Activated T-helper 2 cell treated with anti-CD3 and anti-CD28 coated beads, Interferon-gamma antibody, Interleukin-2, Interleukin-4, amounts not matched to agents 10 μg/mL and 5 μg/mL and 100 μg/mL, durations not matched to agents 14 hours and 24 hours and 36 hours (primary cell): ENCODE results near the gene GAB1. TPM values are rescaled to one million over a fixed set of nuclear protein-coding genes. Genes with fewer than 3 reads are reported as not detected.

Experiments
- DNase-seq: peaks from one replicate; pipeline ENCODE4 v3.0.0; 2021; ENCODE audit warnings: low spot score
- H3K27ac Mint-ChIP-seq: one replicate; pipeline ENCODE4 v1.8.0; 2021; ENCODE audit warnings: mixed read lengths
- H3K27me3 Mint-ChIP-seq: one replicate; pipeline ENCODE4 v1.8.0; 2021; ENCODE audit warnings: low read depth, mixed read lengths
- H3K36me3 Mint-ChIP-seq: one replicate; pipeline ENCODE4 v1.8.0; 2021; ENCODE audit warnings: low read depth, mixed read lengths
- H3K4me1 Mint-ChIP-seq: one replicate; pipeline ENCODE4 v1.8.0; 2021; ENCODE audit warnings: low read depth, mixed read lengths
- H3K4me3 Mint-ChIP-seq: one replicate; pipeline ENCODE4 v1.8.0; 2021; ENCODE audit warnings: low read depth, mild to moderate bottlenecking, moderate library complexity, mixed read lengths
- H3K9me3 Mint-ChIP-seq: one replicate; pipeline ENCODE4 v1.8.0; 2021; ENCODE audit warnings: mixed read lengths
- intact Hi-C: fragments of 100-400 bp; cut with micrococcal nuclease; formaldehyde crosslinking; loops from one replicate; pipeline ENCODE4 v1.15.1; 2023
- total RNA-seq: library from RNA; stranded (reverse); gene quantifications from 2 replicates; pipeline ENCODE4 v1.2.3, GENCODE V29; 2022

GAB1 gene
- total RNA-seq, 1 donor from 2014 or later: 0.96 TPM

DNA sequence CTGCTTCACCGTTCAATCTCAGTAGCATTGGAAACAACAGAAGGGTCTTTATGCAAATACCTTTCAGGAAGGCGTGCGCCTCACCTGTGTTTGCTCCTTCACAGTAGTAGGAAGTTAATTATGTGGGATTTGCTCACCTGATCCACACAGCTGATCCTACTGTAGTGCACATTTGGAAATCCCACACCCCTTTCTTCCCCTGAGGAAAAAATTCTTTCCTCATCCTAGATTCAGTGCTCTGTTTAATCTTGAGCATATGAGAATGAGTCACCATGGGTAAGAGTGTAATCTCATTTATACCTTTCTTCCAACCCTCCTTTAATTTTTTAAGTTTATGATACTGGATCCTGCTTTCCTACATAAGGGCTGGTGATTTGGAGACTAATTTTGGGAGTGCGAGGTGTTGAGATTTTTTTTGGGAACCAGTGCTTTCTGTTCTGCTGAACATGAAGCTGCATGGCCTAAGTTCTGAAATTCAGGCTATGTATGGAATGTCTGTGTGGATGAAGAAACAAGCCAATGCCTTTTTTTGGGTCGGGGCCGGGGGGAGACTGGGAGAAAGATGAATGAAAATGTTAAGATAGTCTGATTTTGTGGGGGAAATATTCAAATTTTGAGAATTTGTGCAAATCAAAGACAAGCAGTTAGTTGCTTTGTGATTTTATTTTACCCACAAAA, 19.0 kb downstream of the GAB1 start:
- no peaks in the 10 kb centered on the region for H3K9me3 Mint-ChIP-seq
- H3K36me3 Mint-ChIP-seq: no peaks in the 10 kb centered on the region
- H3K27ac Mint-ChIP-seq: no peak overlapping the region
- no peak overlapping the region for H3K4me3 Mint-ChIP-seq
- intact Hi-C loops: no loop called here
- no peak for DNase-seq
- H3K4me1 Mint-ChIP-seq: peaks cover 21% of the 10 kb centered on the region
- peaks cover 28% of the 10 kb centered on the region for H3K27me3 Mint-ChIP-seq

DNA sequence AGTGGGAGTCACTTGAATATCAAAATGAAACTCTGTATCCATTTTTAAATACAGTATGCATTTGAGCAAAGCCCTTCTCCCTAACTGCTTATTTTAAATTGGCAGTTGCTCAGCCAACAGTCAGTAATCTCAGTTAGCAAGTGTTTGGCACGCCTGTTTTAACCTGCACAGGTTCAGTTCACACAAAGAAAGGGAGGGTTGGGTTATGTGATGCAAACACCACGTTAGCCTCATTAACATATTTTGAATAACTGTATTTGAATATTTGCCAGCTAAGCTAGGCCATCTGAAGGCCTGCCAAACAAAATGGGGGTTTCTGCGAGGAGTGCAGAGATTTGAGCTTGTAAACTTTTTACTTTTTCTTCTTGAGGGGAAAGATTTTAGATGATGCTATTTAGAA, 19.8 kb downstream of the GAB1 start:
- DNase-seq: no peak
- intact Hi-C loops: no loop called here
- Mint-ChIP-seq H3K9me3 (no peaks in the 10 kb centered on the region), H3K27ac (no peak overlapping the region), H3K4me3 (no peak overlapping the region), H3K4me1 (peaks cover 23% of the 10 kb centered on the region), H3K27me3 (peaks cover 28% of the 10 kb centered on the region), H3K36me3 (no peaks in the 10 kb centered on the region)

DNA sequence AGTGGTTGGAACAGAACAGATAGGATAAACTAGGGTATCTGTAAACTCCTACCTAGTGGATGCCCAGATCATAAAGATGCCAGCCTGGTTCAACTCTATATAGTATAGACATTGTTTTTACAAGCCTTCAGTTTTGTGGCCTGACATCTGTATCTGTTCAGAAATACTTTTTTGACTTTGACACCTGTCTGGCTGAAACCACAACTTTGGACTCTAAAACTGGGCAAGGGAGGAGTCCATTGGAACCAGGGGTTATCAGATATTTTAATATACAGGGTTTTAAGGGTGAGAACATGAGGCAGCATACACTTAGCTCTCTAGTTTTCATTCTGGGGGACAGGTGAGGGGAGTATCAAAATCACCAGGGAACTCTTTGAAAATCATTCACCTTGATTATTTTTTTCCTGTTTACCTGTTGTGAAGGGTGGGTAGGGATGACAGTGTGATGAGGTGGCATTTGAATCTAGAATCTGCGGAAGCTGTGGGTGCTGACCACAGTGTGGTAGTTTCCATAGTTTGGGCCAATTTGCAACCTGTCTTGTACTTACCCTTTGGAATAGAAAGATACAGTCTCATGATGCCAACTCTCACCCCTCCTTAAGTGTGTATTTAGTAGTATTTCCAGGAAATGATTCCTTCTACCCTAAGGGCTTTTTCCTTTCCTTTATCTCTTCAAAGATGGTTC, 20.6 kb downstream of the GAB1 start:
- no peak for DNase-seq
- Mint-ChIP-seq H3K9me3 (no peaks in the 10 kb centered on the region), H3K27me3 (peaks cover 28% of the 10 kb centered on the region), H3K27ac (no peak overlapping the region), H3K4me1 (peaks cover 25% of the 10 kb centered on the region), H3K36me3 (no peaks in the 10 kb centered on the region), H3K4me3 (no peak overlapping the region)
- intact Hi-C loops: no loop called here

DNA sequence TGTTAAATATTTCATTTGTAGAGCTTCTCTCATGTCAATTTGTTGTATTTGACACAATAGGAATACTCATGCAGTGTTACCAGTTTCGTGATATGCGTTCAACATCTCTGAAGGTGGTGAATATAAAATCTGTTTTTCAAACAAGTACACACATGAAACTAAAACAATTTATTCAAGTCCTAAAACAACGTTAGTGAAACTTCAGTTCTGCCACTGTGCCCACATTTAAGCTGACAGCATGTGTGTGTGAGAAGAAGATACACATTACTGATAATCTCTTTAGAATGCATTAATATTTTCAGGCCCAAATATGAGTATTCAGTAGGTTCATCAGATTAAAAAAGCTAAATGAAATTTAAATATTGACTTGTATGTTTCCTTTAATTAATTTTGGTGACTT, 21.7 kb downstream of the GAB1 start:
- H3K4me3 Mint-ChIP-seq: no peak overlapping the region
- no peaks in the 10 kb centered on the region for H3K36me3 Mint-ChIP-seq
- no peak overlapping the region for H3K27ac Mint-ChIP-seq
- no peak for DNase-seq
- intact Hi-C loops: no loop called here
- peaks cover 18% of the 10 kb centered on the region for H3K27me3 Mint-ChIP-seq
- no peaks in the 10 kb centered on the region for H3K9me3 Mint-ChIP-seq
- peaks cover 27% of the 10 kb centered on the region for H3K4me1 Mint-ChIP-seq

- DNase-seq: peak; percentile 13
Measured at GRCh38 chr4:143358923-143359643, 22.4 kb downstream of the GAB1 start.

DNA sequence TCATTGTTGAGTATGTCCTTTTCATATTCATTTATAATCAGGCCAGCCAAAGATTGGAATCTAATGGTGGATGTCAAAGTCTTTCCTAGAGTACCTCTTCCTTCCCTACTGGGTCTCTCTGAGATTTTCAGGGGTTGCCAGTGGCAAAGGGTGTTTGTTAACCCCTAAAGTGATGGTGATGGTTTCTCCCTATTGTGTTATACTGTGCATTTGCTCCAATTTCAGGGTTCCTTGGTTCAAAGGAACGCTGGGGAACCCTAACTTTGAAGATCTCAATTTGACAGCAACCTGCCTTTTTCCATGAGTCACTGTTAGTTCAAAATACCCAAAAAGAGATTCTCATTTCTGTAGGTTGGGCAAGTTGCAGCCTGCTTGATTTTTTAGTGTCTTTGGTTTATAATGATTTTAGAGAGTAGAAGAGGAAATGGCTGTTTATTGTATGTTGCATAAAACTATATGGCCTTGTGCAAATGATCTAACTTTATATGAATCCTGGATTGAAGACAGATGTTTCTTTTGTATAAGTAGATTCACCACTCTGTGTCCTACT, 23.0 kb downstream of the GAB1 start:
- H3K4me1 Mint-ChIP-seq: peaks cover 27% of the 10 kb centered on the region
- no peaks in the 10 kb centered on the region for H3K9me3 Mint-ChIP-seq
- no peak for DNase-seq
- peaks cover 11% of the 10 kb centered on the region for H3K27me3 Mint-ChIP-seq
- intact Hi-C loops: loop anchor here (1.0 kb wide), 3 partner anchors 20 to 175 kb away; partner anchors contain the start of genes SMARCA5 and USP38
- peak overlapping the region; percentile 58 for H3K4me3 Mint-ChIP-seq
- H3K27ac Mint-ChIP-seq: peak overlapping the region; percentile 89
- no peaks in the 10 kb centered on the region for H3K36me3 Mint-ChIP-seq

More at GRCh38 chr4:143358923-143359643, 22.4 kb downstream of the GAB1 start:
- Mint-ChIP-seq H3K27ac (peak overlapping the region; percentile 89), H3K4me3 (peak overlapping the region; percentile 58), H3K4me1 (peaks cover 27% of the 10 kb centered on the region), H3K27me3 (peaks cover 13% of the 10 kb centered on the region), H3K9me3 (no peaks in the 10 kb centered on the region), H3K36me3 (no peaks in the 10 kb centered on the region)
- intact Hi-C loops: loop anchor here (1.0 kb wide), 3 partner anchors 20 to 175 kb away; partner anchors contain the start of genes SMARCA5 and USP38

DNA sequence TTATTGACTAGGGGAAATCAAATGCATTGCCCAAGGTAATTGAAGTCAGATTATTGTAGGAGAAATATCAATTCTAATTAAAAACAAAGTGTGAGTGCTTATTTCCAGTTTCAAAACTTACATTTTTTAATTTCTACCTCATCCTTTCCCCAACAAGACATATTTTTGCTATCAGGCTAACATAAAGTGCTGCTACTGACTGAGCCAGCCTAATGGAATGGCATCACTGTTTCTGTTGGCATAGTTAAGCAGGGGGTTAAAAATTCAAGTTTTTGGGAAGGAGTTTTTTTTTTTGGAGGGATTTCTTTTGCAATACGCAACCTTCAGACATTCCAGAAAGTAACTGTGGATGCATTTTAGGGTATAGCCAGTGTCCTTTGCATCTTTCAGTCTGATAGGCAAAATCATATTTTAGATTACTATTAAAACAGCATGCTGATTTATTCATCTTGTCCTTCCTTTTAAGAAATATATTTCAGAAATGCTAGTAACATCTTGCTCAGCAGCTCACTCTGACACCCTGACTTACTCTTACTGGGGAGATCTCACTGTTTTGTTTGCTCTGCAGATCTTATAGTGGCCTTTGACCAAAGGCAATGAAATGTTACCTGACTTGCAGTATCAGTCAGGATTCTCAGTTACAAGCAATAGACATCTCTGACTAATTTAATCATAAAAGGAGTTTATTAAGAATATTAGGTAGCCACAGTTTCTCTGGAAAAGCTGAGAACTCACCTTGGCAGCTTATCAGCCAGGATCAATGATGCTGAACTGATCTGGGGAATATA, 24.4 kb downstream of the GAB1 start:
- H3K4me1 Mint-ChIP-seq: peaks cover 27% of the 10 kb centered on the region
- H3K36me3 Mint-ChIP-seq: no peaks in the 10 kb centered on the region
- no peak overlapping the region for H3K27ac Mint-ChIP-seq
- H3K9me3 Mint-ChIP-seq: no peaks in the 10 kb centered on the region
- peaks cover 5% of the 10 kb centered on the region for H3K27me3 Mint-ChIP-seq
- intact Hi-C loops: no loop called here
- DNase-seq: no peak
- no peak overlapping the region for H3K4me3 Mint-ChIP-seq

GRCh38 chr4:143362349-143363046, 25.8 kb downstream of the GAB1 start:
- H3K4me3 Mint-ChIP-seq: no peak overlapping the region
- DNase-seq: no peak
- H3K27ac Mint-ChIP-seq: no peak overlapping the region
- H3K9me3 Mint-ChIP-seq: no peaks in the 10 kb centered on the region
- H3K36me3 Mint-ChIP-seq: no peaks in the 10 kb centered on the region
- intact Hi-C loops: no loop called here
- peaks cover 21% of the 10 kb centered on the region for H3K4me1 Mint-ChIP-seq
- peaks cover 4% of the 10 kb centered on the region for H3K27me3 Mint-ChIP-seq

DNA sequence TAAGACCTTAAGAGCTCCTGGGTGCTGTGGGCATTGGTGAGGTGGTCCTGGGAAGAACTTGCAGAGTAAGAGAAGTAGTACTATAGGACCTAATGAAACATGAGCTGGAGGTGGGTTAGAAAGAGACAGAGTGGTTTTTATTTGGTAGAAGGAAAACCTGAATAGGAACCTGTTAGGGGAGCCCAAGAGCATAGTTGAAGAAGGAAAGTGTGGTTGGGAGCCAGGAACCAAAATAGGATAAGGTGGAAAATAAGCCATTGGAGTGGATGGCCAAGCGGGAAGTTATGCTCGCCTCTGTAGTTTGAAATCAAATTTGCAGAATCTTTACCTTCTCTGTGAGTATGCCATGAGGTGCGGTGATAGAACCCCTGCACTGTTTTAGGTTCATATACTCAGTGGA, 26.7 kb downstream of the GAB1 start:
- H3K4me1 Mint-ChIP-seq: peaks cover 21% of the 10 kb centered on the region
- H3K4me3 Mint-ChIP-seq: no peak overlapping the region
- peaks cover 4% of the 10 kb centered on the region for H3K27me3 Mint-ChIP-seq
- intact Hi-C loops: no loop called here
- no peaks in the 10 kb centered on the region for H3K36me3 Mint-ChIP-seq
- no peak for DNase-seq
- no peak overlapping the region for H3K27ac Mint-ChIP-seq
- H3K9me3 Mint-ChIP-seq: no peaks in the 10 kb centered on the region

DNA sequence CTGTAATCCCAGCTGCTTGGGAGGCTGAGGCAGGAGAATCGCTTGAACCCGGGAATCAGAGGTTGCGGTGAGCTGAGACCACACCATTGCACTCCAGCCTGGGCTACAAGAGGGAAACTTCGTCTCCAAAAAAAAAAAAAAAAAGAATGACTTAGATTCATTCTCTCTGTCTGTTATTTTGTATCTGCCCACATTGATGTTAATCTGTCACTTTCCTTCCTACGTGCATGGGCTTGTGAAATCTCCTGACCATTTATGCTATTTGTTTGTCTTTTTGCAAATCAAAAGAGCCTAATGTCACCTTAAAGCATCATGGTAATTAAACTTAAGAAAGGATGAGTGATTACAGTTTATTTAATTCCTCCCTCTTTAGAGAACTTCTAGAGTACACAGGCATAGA, 27.4 kb downstream of the GAB1 start:
- intact Hi-C loops: no loop called here
- Mint-ChIP-seq H3K4me3 (no peak overlapping the region), H3K27me3 (peaks cover 4% of the 10 kb centered on the region), H3K9me3 (no peaks in the 10 kb centered on the region), H3K36me3 (no peaks in the 10 kb centered on the region), H3K4me1 (peaks cover 15% of the 10 kb centered on the region), H3K27ac (no peak overlapping the region)
- DNase-seq: no peak

GRCh38 chr4:143367863-143368262, 31.2 kb downstream of the GAB1 start:
- intact Hi-C loops: no loop called here
- DNase-seq: no peak
- no peaks in the 10 kb centered on the region for H3K4me1 Mint-ChIP-seq
- no peak overlapping the region for H3K27ac Mint-ChIP-seq
- no peak overlapping the region for H3K4me3 Mint-ChIP-seq
- H3K36me3 Mint-ChIP-seq: no peaks in the 10 kb centered on the region
- H3K27me3 Mint-ChIP-seq: peaks cover 4% of the 10 kb centered on the region
- H3K9me3 Mint-ChIP-seq: peaks cover 7% of the 10 kb centered on the region

DNA sequence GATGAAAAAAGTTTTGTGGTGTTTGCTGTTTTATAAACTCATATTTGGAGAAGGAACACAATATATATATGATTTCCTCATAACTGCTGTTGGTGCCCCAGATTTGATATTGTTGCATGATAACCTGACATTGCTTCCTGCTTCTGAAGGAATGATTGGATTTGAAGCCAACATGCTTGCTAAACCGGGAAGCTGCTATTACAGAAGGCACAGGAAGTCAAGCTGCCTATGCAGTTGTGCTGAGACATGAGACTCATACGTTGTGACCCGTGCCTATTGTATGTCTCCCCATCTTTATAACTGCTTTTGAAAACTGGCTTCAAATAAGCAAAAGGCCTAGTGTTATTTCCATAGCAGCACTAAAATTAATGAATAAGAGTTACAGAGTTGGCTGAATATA, 32.9 kb downstream of the GAB1 start:
- Mint-ChIP-seq H3K4me3 (no peak overlapping the region), H3K27ac (no peak overlapping the region), H3K4me1 (no peaks in the 10 kb centered on the region), H3K9me3 (peaks cover 7% of the 10 kb centered on the region), H3K36me3 (no peaks in the 10 kb centered on the region), H3K27me3 (peaks cover 4% of the 10 kb centered on the region)
- intact Hi-C loops: no loop called here
- no peak for DNase-seq
